K562 (cell line): ENCODE measurements around the gene WNT7B. TPM values are rescaled to one million over a fixed set of nuclear protein-coding genes. Genes with fewer than 3 reads are reported as not detected.

ENCODE experiments used
- ATAC-seq: fragments of 200-7000 bp; cut with Tn5 transposase; 3 replicates; pipeline ENCODE4 v1.9.1; 2020; ENCODE audit warnings: moderate library complexity
- BruUV-seq: library from RNA; stranded (reverse); fragments of 400-500 nt; replicated peaks from 2 replicates; lab custom pipeline; 2021; lab: Mats Ljungman, UMichigan
- CTCF ChIA-PET: fragments of 300-600 bp; formaldehyde crosslinking; extraction: SDS; loops from one replicate; lab custom pipeline; 2021; ENCODE audit warnings: low intra/inter-chr PET ratio; lab: Yijun Ruan, JAX
- POLR2A ChIA-PET: fragments of 300-600, 350-650 bp; sonication (Branson Sonifier 250); formaldehyde crosslinking; extraction: SDS; loops from one replicate; lab custom pipeline; 2021; ENCODE audit warnings: antibody characterized with exemption, inconsistent platforms; lab: Yijun Ruan, JAX
- DNase-seq, 4 experiments: peaks; one replicate each; pipeline versions ENCODE4 v3.0.0 to v3.0.0-alpha.2; 2011 to 2018; ENCODE audit warnings: low spot score in 3 of 4, mixed read lengths in 3 of 4; ENCODE audit errors: extremely low read depth in 1 of 4
- FAIRE-seq: peaks from 2 replicates; lab custom pipeline; 2011; peaks lifted over from hg19 to GRCh38; lab: Jason Lieb, UNC
- H2AFZ ChIP-seq: 2 replicates; pipeline ENCODE4 v1.6.0; 2011; ENCODE audit warnings: low read depth, low read length, control low read depth, inconsistent platforms
- H3K27ac ChIP-seq: fragments of 200-600 bp; 3 replicates; pipeline ENCODE4 v1.8.0; 2011; ENCODE audit warnings: low read depth, mild to moderate bottlenecking, control low read depth, inconsistent platforms, low read length, moderate library complexity, mixed read lengths; ENCODE audit errors: extremely low read depth
- H3K27me3 ChIP-seq, 2 experiments: fragments of 300-600 bp in 1 of 2; 2 replicates in 1 of 2; 3 replicates in 1 of 2; pipeline versions ENCODE4 v1.6.0 to v1.8.0; 2011; ENCODE audit warnings: inconsistent platforms in 2 of 2, low read length in 2 of 2, mild to moderate bottlenecking in 1 of 2, mixed read lengths in 1 of 2, moderate library complexity in 1 of 2; ENCODE audit not compliant: control insufficient read depth in 2 of 2, insufficient read depth in 2 of 2
- H3K36me3 ChIP-seq: fragments of 300-600 bp; 3 replicates; pipeline ENCODE4 v1.8.0; 2011; ENCODE audit warnings: mild to moderate bottlenecking, low read length, inconsistent platforms; ENCODE audit not compliant: control insufficient read depth, insufficient read depth
- H3K4me1 ChIP-seq, 2 experiments: fragments of 200-600 bp in 1 of 2; replicated peaks in 1 of 2; 2 replicates in 1 of 2; 3 replicates in 1 of 2; pipeline versions ENCODE4 v1.5.1 to v1.8.0; 2011; ENCODE audit warnings: inconsistent platforms in 2 of 2, low read length in 2 of 2, mild to moderate bottlenecking in 1 of 2, mixed read lengths in 1 of 2, moderate library complexity in 1 of 2; ENCODE audit not compliant: control insufficient read depth in 2 of 2, insufficient read depth in 2 of 2
- H3K4me2 ChIP-seq: 2 replicates; pipeline ENCODE4 v1.6.1; 2011; ENCODE audit warnings: low read length, control low read depth, inconsistent platforms, mixed read lengths; ENCODE audit not compliant: insufficient read depth
- H3K4me3 ChIP-seq: fragments of 200-600 bp; sonication (generic), shearing (Covaris generic); 2 replicates; pipeline ENCODE4 v1.5.1; 2016; ENCODE audit warnings: control low read depth, inconsistent platforms
- H3K79me2 ChIP-seq: fragments of 200-600 bp; 3 replicates; pipeline ENCODE4 v1.8.0; 2011; ENCODE audit warnings: low read length, inconsistent platforms; ENCODE audit not compliant: control insufficient read depth, insufficient read depth
- H3K9ac ChIP-seq, 2 experiments: 2 replicates each; pipeline versions ENCODE4 v1.6.0 to v1.6.1; 2011; ENCODE audit warnings: low read depth in 2 of 2, low read length in 2 of 2, control low read depth in 1 of 2, inconsistent platforms in 1 of 2, mild to moderate bottlenecking in 1 of 2, mixed read lengths in 1 of 2; ENCODE audit not compliant: insufficient read depth in 1 of 2
- H3K9me1 ChIP-seq: one replicate; pipeline ENCODE4 v1.6.0; 2011; ENCODE audit warnings: inconsistent platforms, mild to moderate bottlenecking, low read length, moderate library complexity; ENCODE audit not compliant: control insufficient read depth, insufficient read depth
- H3K9me3 ChIP-seq: replicated peaks from 2 replicates; pipeline ENCODE4 v1.5.1; 2011; ENCODE audit warnings: low read depth, low read length, inconsistent platforms; ENCODE audit not compliant: control insufficient read depth, insufficient read depth
- H4K20me1 ChIP-seq: replicated peaks from 2 replicates; pipeline ENCODE4 v1.6.1; 2011; ENCODE audit warnings: low read length, inconsistent platforms, mixed read lengths; ENCODE audit not compliant: control insufficient read depth, insufficient read depth
- GTF3C2 ChIP-seq: IDR thresholded peaks from 3 replicates; pipeline ENCODE4 v1.6.1; 2011; ENCODE audit warnings: borderline replicate concordance, mild to moderate bottlenecking, moderate library complexity; ENCODE audit not compliant: insufficient read length; ENCODE audit errors: extremely low read depth
- HBP1 ChIP-seq: fragments of 450-650 bp; formaldehyde crosslinking; IDR thresholded peaks from 2 replicates; pipeline ENCODE4 v1.4.0; 2022; ENCODE audit warnings: missing genetic modification characterization
- HNRNPK ChIP-seq: fragments of 200-400 bp; formaldehyde crosslinking; IDR thresholded peaks from one replicate; pipeline ENCODE4 v1.6.1; 2018; ENCODE audit warnings: mild to moderate bottlenecking, low read depth, low read length; ENCODE audit not compliant: poor library complexity, severe bottlenecking
- HNRNPLL ChIP-seq: fragments of 200-400 bp; formaldehyde crosslinking; IDR thresholded peaks from 2 replicates; pipeline ENCODE4 v1.6.1; 2017; ENCODE audit warnings: low read length, low read depth, mild to moderate bottlenecking; ENCODE audit not compliant: poor library complexity, severe bottlenecking
- MTA3 ChIP-seq: fragments of 450-650 bp; formaldehyde crosslinking; IDR thresholded peaks from 2 replicates; pipeline ENCODE4 v1.6.1; 2017; ENCODE audit warnings: mild to moderate bottlenecking, borderline replicate concordance
- POLR3A ChIP-seq: IDR thresholded peaks from 2 replicates; pipeline ENCODE4 v1.6.1; 2011; ENCODE audit warnings: borderline replicate concordance, mild to moderate bottlenecking, moderate library complexity; ENCODE audit not compliant: insufficient read length, insufficient read depth; ENCODE audit errors: extremely low read depth
- RAD21 ChIP-seq, 2 experiments: fragments of 250-450 bp in 1 of 2; fragments of 450-650 bp in 1 of 2; sonication (Bioruptor Pico) in 1 of 2; formaldehyde crosslinking in 1 of 2; IDR thresholded peaks in 1 of 2; conservative IDR thresholded peaks in 1 of 2; 2 replicates each; pipeline versions ENCODE4 v1.4.0 to v1.8.0; 2020 to 2022; ENCODE audit warnings: mild to moderate bottlenecking in 2 of 2, moderate library complexity in 1 of 2
- SFPQ ChIP-seq: fragments of 200-400 bp; formaldehyde crosslinking; IDR thresholded peaks from 2 replicates; pipeline ENCODE4 v1.6.1; 2017; ENCODE audit warnings: mild to moderate bottlenecking, low read depth, low read length, moderate library complexity
- SIN3B ChIP-seq: fragments of 450-650 bp; IDR thresholded peaks from 2 replicates; pipeline ENCODE4 v1.6.1; 2017; ENCODE audit warnings: low read depth, mild to moderate bottlenecking, moderate library complexity
- SNAPC5 ChIP-seq: fragments of 250-450 bp; sonication (Bioruptor Pico); IDR thresholded peaks from 2 replicates; pipeline ENCODE4 v1.8.0; 2021; ENCODE audit warnings: moderate library complexity, mild to moderate bottlenecking, inconsistent platforms
- ZNF124 ChIP-seq: sonication (generic); formaldehyde crosslinking; IDR thresholded peaks from 2 replicates; pipeline ENCODE4 v1.8.1; 2022; ENCODE audit warnings: missing genetic modification reagents
- ZNF197 ChIP-seq: fragments of 200-800 bp; sonication (Bioruptor generic); IDR thresholded peaks from 2 replicates; pipeline ENCODE4 v1.6.1; 2016; ENCODE audit warnings: low read depth, missing genetic modification characterization, missing compliant biosample characterization
- ZNF717 ChIP-seq: fragments of 250-450 bp; sonication (Bioruptor Pico); IDR thresholded peaks from 2 replicates; pipeline ENCODE4 v1.5.0; 2021
- WGBS: fragments of 100-300 bp; shearing (Covaris generic); methylation state at CpG from one replicate; pipeline ENCODE4 v1.1.6; 2016; ENCODE audit warnings: low coverage, mixed read lengths; ENCODE audit not compliant: insufficient coverage; ENCODE audit errors: missing lambda C conversion rate; 5-methylcytosine and 5-hydroxymethylcytosine counted together
- in situ Hi-C: fragments of 300-500 bp; cut with MboI; formaldehyde crosslinking; loops from 4 replicates; pipeline ENCODE4 v1.15.0; 2018; ENCODE audit warnings: inconsistent platforms, mixed read lengths
- intact Hi-C: fragments of 100-400 bp; cut with micrococcal nuclease; formaldehyde crosslinking; loops from 2 replicates; pipeline ENCODE4 v1.14.2; 2022
- polyA plus RNA-seq, 8 experiments: library from polyadenylated mRNA; depleted of rRNA in 4 of 8; stranded (reverse) in 5 of 8; unstranded in 3 of 8; fragments of >200 nt; fragmentation: Nextera tagmentation in 2 of 8; fragmentation: Illumina TruSeq in 1 of 8; extraction: Ambion mirVana in 2 of 8; extraction: Trizol in 1 of 8; gene quantifications; 2 replicates each; pipeline versions ENCODE4 v1.2.1 to v1.2.3, GENCODE V29; 2011 to 2014; ENCODE audit warnings: inconsistent platforms in 1 of 8, missing spikeins in 1 of 8
- total RNA-seq, 7 experiments: library from RNA; depleted of rRNA in 6 of 7; stranded (reverse); fragments of >200 nt in 6 of 7; fragmentation: Illumina TruSeq in 2 of 7; extraction: Trizol in 2 of 7; gene quantifications; 2 replicates each; pipeline versions ENCODE4 v1.2.1 to v1.2.3, GENCODE V29; 2011 to 2021; ENCODE audit warnings: low replicate concordance in 1 of 7

The WNT7B gene
- total and polyA plus RNA-seq, 9 of the 15 experiments (the other 6 are each of a cell fraction or from before 2014, with no cell fraction given): not detected

GRCh38 chr22:45958971-45959370, 18.0 kb downstream of the WNT7B start (continued):
- TF ChIP-seq HNRNPK: no peak
- no peak for TF ChIP-seq HNRNPLL
- TF ChIP-seq ZNF717 (CRISPR knock-in tag): no peak
- TF ChIP-seq POLR3A: no peak
- TF ChIP-seq ZNF124 (CRISPR knock-in tag): no peak
- no peak for TF ChIP-seq RAD21 (CRISPR knock-in tag; conservative IDR thresholded peaks at IDR 0.05 in 1 of 2, IDR thresholded peaks at IDR 0.05 in 1 of 2)

- Histone ChIP-seq H3K27ac (no peak overlapping the region), H3K4me2 (no peak overlapping the region), H3K9me3 (no peaks in the 10 kb centered on the region), H3K4me3 (no peak overlapping the region), H2AFZ (no peak overlapping the region), H3K4me1 (peaks cover 0 to 3% of the 10 kb centered on the region in 2 experiments; a peak in 1 of 5 replicates), H3K9ac (no peak overlapping the region), H4K20me1 (0 out of 2 replicates have a peak, but pooled peaks cover 4% of the 10 kb centered on the region), H3K9me1 (no peaks in the 10 kb centered on the region), H3K27me3 (peaks cover 9 to 49% of the 10 kb centered on the region in 2 experiments), H3K36me3 (no peaks in the 10 kb centered on the region), H3K79me2 (no peaks in the 10 kb centered on the region)
- POLR2A ChIA-PET: no interaction called here
- CTCF ChIA-PET: no interaction called here
- no peak for TF ChIP-seq SIN3B
- no peak for TF ChIP-seq MTA3
- no peak for TF ChIP-seq HBP1 (CRISPR knock-in tag)
- no peak for TF ChIP-seq SNAPC5 (CRISPR knock-in tag)
- TF ChIP-seq ZNF197: no peak
- TF ChIP-seq SFPQ: no peak
- no peak for TF ChIP-seq GTF3C2
- intact Hi-C loops (no loop called here), in situ Hi-C loops (no loop called here)
- no TSS peak for BruUV-seq
- FAIRE-seq: no peak
- DNase-seq: no peak
- WGBS: 3% methylated on average over 6 of the region's 10 CpGs
- ATAC-seq: no peak
Observed at GRCh38 chr22:45957826-45958225, 19.1 kb downstream of the WNT7B start.
